H1 (cell line): ENCODE results near the gene ZNF593. TPM values are rescaled to one million over a fixed set of nuclear protein-coding genes. Genes with fewer than 3 reads are reported as not detected.

Source experiments
- CTCF ChIA-PET: fragments of 300-600 bp; sonication (Branson Sonifier 250); formaldehyde crosslinking; loops from one replicate; lab custom pipeline; 2021; ENCODE audit not compliant: partially characterized antibody; lab: Charles Lee
- POLR2A ChIA-PET: fragments of 300-600 bp; sonication (Branson Sonifier 250); formaldehyde crosslinking; loops from one replicate; lab custom pipeline; 2021; ENCODE audit warnings: inconsistent platforms; ENCODE audit not compliant: partially characterized antibody; lab: Charles Lee
- DNase-seq, 2 experiments: peaks; one replicate each; pipeline versions ENCODE4 v3.0.0 to v3.0.0-alpha.2; 2010 to 2022; ENCODE audit warnings: low spot score in 2 of 2, low read depth in 1 of 2, mixed read lengths in 1 of 2
- FAIRE-seq: peaks from 2 replicates; lab custom pipeline; 2011; peaks lifted over from hg19 to GRCh38; lab: Jason Lieb, UNC
- H2AFZ ChIP-seq: 2 replicates; pipeline ENCODE4 v1.8.1; 2012; ENCODE audit warnings: low read length, inconsistent platforms
- H2AK5ac ChIP-seq: 2 replicates; pipeline ENCODE4 v1.6.1; 2013; ENCODE audit warnings: low read depth, low read length
- H2BK120ac ChIP-seq: replicated peaks from 2 replicates; pipeline ENCODE3; 2013; ENCODE audit warnings: low read depth, low read length, inconsistent platforms
- H2BK12ac ChIP-seq: 2 replicates; pipeline ENCODE4 v1.6.1; 2013; ENCODE audit warnings: low read depth, low read length
- H2BK15ac ChIP-seq: 2 replicates; pipeline ENCODE4 v1.6.1; 2013; ENCODE audit warnings: low read length
- H2BK20ac ChIP-seq: 2 replicates; pipeline ENCODE4 v1.6.1; 2013; ENCODE audit warnings: low read length
- H2BK5ac ChIP-seq: 2 replicates; pipeline ENCODE4 v1.6.1; 2013; ENCODE audit warnings: low read depth, low read length
- H3K14ac ChIP-seq: 2 replicates; pipeline ENCODE4 v1.6.1; 2013; ENCODE audit warnings: inconsistent platforms; ENCODE audit not compliant: insufficient read length
- H3K18ac ChIP-seq: 2 replicates; pipeline ENCODE4 v1.6.1; 2013; ENCODE audit warnings: low read length; ENCODE audit errors: extremely low read depth
- H3K23ac ChIP-seq: 2 replicates; pipeline ENCODE4 v1.6.1; 2013; ENCODE audit warnings: inconsistent platforms; ENCODE audit not compliant: insufficient read length
- H3K23me2 ChIP-seq: 2 replicates; pipeline ENCODE4 v1.6.1; 2013; ENCODE audit warnings: low read depth, low read length
- H3K27ac ChIP-seq: 2 replicates; pipeline ENCODE4 v1.6.1; 2011; ENCODE audit warnings: low read depth, low read length, inconsistent platforms
- H3K27me3 ChIP-seq, 4 experiments: replicated peaks in 1 of 4; 1 replicate in 1 of 4; 2 replicates in 3 of 4; pipeline versions ENCODE4 v1.6.1 to v1.8.1; 2011 to 2013; ENCODE audit warnings: low read length in 3 of 4, mild to moderate bottlenecking in 3 of 4, inconsistent platforms in 2 of 4, mixed read lengths in 2 of 4, moderate library complexity in 1 of 4; ENCODE audit not compliant: control insufficient read depth in 3 of 4, insufficient read depth in 3 of 4; ENCODE audit errors: extremely low read depth in 1 of 4
- H3K36me3 ChIP-seq, 4 experiments: 2 replicates each; pipeline versions ENCODE4 v1.6.1 to v1.8.1; 2011 to 2013; ENCODE audit warnings: mild to moderate bottlenecking in 4 of 4, low read length in 3 of 4, moderate library complexity in 2 of 4, control low read depth in 1 of 4, inconsistent platforms in 1 of 4; ENCODE audit not compliant: insufficient read depth in 4 of 4, control insufficient read depth in 2 of 4
- H3K4ac ChIP-seq: replicated peaks from 2 replicates; pipeline ENCODE3; 2013; ENCODE audit warnings: low read length, low read depth, mixed read lengths, inconsistent platforms; ENCODE audit not compliant: insufficient read length
- H3K4me1 ChIP-seq, 4 experiments: replicated peaks in 1 of 4; 1 replicate in 1 of 4; 2 replicates in 3 of 4; pipeline versions ENCODE4 v1.6.1 to v1.8.1; 2011 to 2013; ENCODE audit warnings: low read length in 3 of 4, inconsistent platforms in 2 of 4, mixed read lengths in 1 of 4; ENCODE audit not compliant: insufficient read depth in 4 of 4, control insufficient read depth in 3 of 4
- H3K4me2 ChIP-seq, 2 experiments: 2 replicates each; pipeline versions ENCODE4 v1.6.1 to v1.8.1; 2011 to 2013; ENCODE audit warnings: low read depth in 2 of 2, low read length in 2 of 2, control low read depth in 1 of 2, inconsistent platforms in 1 of 2, mild to moderate bottlenecking in 1 of 2; ENCODE audit not compliant: insufficient read depth in 1 of 2
- H3K4me3 ChIP-seq, 4 experiments: fragments of 200-600, 300-600 bp in 1 of 4; sonication (generic), shearing (Covaris generic), sonication (Bioruptor Twin) in 1 of 4; 2 replicates each; pipeline versions ENCODE4 v1.5.1 to v1.8.1; 2011 to 2016; ENCODE audit warnings: low read length in 4 of 4, low read depth in 3 of 4, control low read depth in 2 of 4, inconsistent platforms in 2 of 4, mild to moderate bottlenecking in 2 of 4, mixed read lengths in 1 of 4, moderate library complexity in 1 of 4; ENCODE audit not compliant: insufficient read depth in 2 of 4; ENCODE audit errors: extremely low read depth in 1 of 4
- H3K56ac ChIP-seq: replicated peaks from 2 replicates; pipeline ENCODE3; 2013; ENCODE audit warnings: low read depth, mild to moderate bottlenecking, mixed read lengths, low read length, inconsistent platforms; ENCODE audit not compliant: insufficient read length
- H3K79me1 ChIP-seq: 2 replicates; pipeline ENCODE4 v1.6.1; 2013; ENCODE audit warnings: low read depth, low read length, control low read depth
- H3K79me2 ChIP-seq, 2 experiments: 2 replicates each; pipeline versions ENCODE4 v1.6.1 to v1.8.1; 2012 to 2013; ENCODE audit warnings: low read length in 2 of 2, mild to moderate bottlenecking in 2 of 2, inconsistent platforms in 1 of 2; ENCODE audit not compliant: insufficient read depth in 2 of 2, control insufficient read depth in 1 of 2
- H3K9ac ChIP-seq, 4 experiments: replicated peaks in 1 of 4; 1 replicate in 1 of 4; 2 replicates in 3 of 4; pipeline versions ENCODE4 v1.6.1 to v1.8.1; 2011 to 2013; ENCODE audit warnings: low read depth in 3 of 4, low read length in 3 of 4, control low read depth in 2 of 4, mild to moderate bottlenecking in 2 of 4, moderate library complexity in 2 of 4, inconsistent platforms in 1 of 4; ENCODE audit errors: extremely low read depth in 1 of 4
- H3K9me3 ChIP-seq, 2 experiments: 2 replicates each; pipeline versions ENCODE4 v1.6.1 to v1.8.1; 2012 to 2013; ENCODE audit warnings: mild to moderate bottlenecking in 2 of 2, moderate library complexity in 2 of 2, control low read depth in 1 of 2, inconsistent platforms in 1 of 2, low read depth in 1 of 2, low read length in 1 of 2, mixed read lengths in 1 of 2; ENCODE audit not compliant: insufficient read depth in 2 of 2
- H4K20me1 ChIP-seq, 2 experiments: replicated peaks in 1 of 2; 2 replicates each; pipeline versions ENCODE3 to v1.8.1; 2011 to 2013; ENCODE audit warnings: inconsistent platforms in 2 of 2, low read length in 2 of 2, mild to moderate bottlenecking in 1 of 2; ENCODE audit not compliant: insufficient read depth in 2 of 2, control insufficient read depth in 1 of 2
- H4K5ac ChIP-seq: 2 replicates; pipeline ENCODE4 v1.6.1; 2013; ENCODE audit warnings: low read length, low read depth, mixed read lengths, inconsistent platforms; ENCODE audit not compliant: insufficient read length
- H4K8ac ChIP-seq: 2 replicates; pipeline ENCODE4 v1.8.0; 2013; ENCODE audit warnings: mild to moderate bottlenecking, moderate library complexity, low read length, inconsistent platforms; ENCODE audit not compliant: insufficient read depth; ENCODE audit errors: extremely low read depth
- H4K91ac ChIP-seq: replicated peaks from 2 replicates; pipeline ENCODE3; 2013; ENCODE audit warnings: low read length, mixed read lengths, inconsistent platforms; ENCODE audit not compliant: insufficient read length
- CBX8 ChIP-seq: fragments of 300-800, 300-1000 bp; sonication (generic); IDR thresholded peaks from 2 replicates; pipeline ENCODE4 v1.7.1; 2016; ENCODE audit warnings: low read depth, low read length, borderline replicate concordance
- EZH2 ChIP-seq: fragments of 200-600 bp; sonication (generic); IDR thresholded peaks from 2 replicates; pipeline ENCODE4 v1.7.1; 2012; ENCODE audit warnings: low read depth, mild to moderate bottlenecking, moderate library complexity, low read length, inconsistent platforms; ENCODE audit not compliant: severe bottlenecking
- FOSL1 ChIP-seq: IDR thresholded peaks from 2 replicates; pipeline ENCODE4 v1.6.1; 2011; ENCODE audit warnings: mild to moderate bottlenecking, low read depth, low read length, moderate library complexity; ENCODE audit not compliant: insufficient read depth
- GTF2F1 ChIP-seq: IDR thresholded peaks from 2 replicates; pipeline ENCODE4 v1.6.1; 2012; ENCODE audit warnings: low read depth, low read length, improper control_type of control experiment, borderline replicate concordance
- KDM5A ChIP-seq: fragments of 200-600 bp; IDR thresholded peaks from 2 replicates; pipeline ENCODE4 v1.7.1; 2012; ENCODE audit warnings: mild to moderate bottlenecking, low read length, inconsistent platforms, mixed read lengths
- RFX5 ChIP-seq: IDR thresholded peaks from 2 replicates; pipeline ENCODE4 v1.6.1; 2011; ENCODE audit warnings: low read depth, low read length, improper control_type of control experiment, borderline replicate concordance
- RNF2 ChIP-seq: fragments of 200-900, 300-1000 bp; sonication (generic); IDR thresholded peaks from 2 replicates; pipeline ENCODE4 v1.7.1; 2016; ENCODE audit warnings: borderline replicate concordance, low read depth, mild to moderate bottlenecking, antibody characterized with exemption, low read length; ENCODE audit not compliant: poor library complexity, severe bottlenecking; ENCODE audit errors: missing control alignments
- RXRA ChIP-seq: IDR thresholded peaks from 2 replicates; pipeline ENCODE4 v1.6.1; 2011; ENCODE audit warnings: low read depth, mild to moderate bottlenecking, low read length, moderate library complexity; ENCODE audit not compliant: insufficient read depth
- SIN3A ChIP-seq, 2 experiments: IDR thresholded peaks in 1 of 2; conservative IDR thresholded peaks in 1 of 2; 2 replicates each; pipeline ENCODE4 v1.6.1; 2011 to 2012; ENCODE audit warnings: low read length in 2 of 2, improper control_type of control experiment in 1 of 2, low read depth in 1 of 2, mild to moderate bottlenecking in 1 of 2
- SUZ12 ChIP-seq: fragments of 200-600 bp; sonication (generic); IDR thresholded peaks from 2 replicates; pipeline ENCODE4 v1.6.1; 2012; ENCODE audit warnings: mild to moderate bottlenecking, inconsistent platforms, low read length, moderate library complexity, mixed read lengths
- TCF12 ChIP-seq: IDR thresholded peaks from 2 replicates; pipeline ENCODE4 v1.6.1; 2011; ENCODE audit warnings: low read depth, mild to moderate bottlenecking, low read length
- ZNF274 ChIP-seq: IDR thresholded peaks from 2 replicates; pipeline ENCODE4 v1.7.0; 2012; ENCODE audit warnings: low read length, borderline replicate concordance; ENCODE audit errors: extremely low read depth
- WGBS, 2 experiments: shearing (Covaris generic) in 1 of 2; methylation state at CpG; one replicate each; pipeline versions ENCODE4 v1.1.6 to v1.1.7; 2013 to 2015; ENCODE audit warnings: low lambda C conversion rate in 2 of 2, mixed read lengths in 2 of 2, inconsistent platforms in 1 of 2, low coverage in 1 of 2, missing lambda C conversion rate in 1 of 2; ENCODE audit not compliant: insufficient replicate concordance in 2 of 2, insufficient coverage in 1 of 2, insufficient read length in 1 of 2; ENCODE audit errors: extremely low coverage in 1 of 2, missing lambda C conversion rate in 1 of 2; 5-methylcytosine and 5-hydroxymethylcytosine counted together
- polyA plus RNA-seq, 7 experiments: library from polyadenylated mRNA; depleted of rRNA in 3 of 7; stranded (reverse) in 5 of 7; unstranded in 2 of 7; fragments of >200 nt in 5 of 7; fragments of 200-250 nt in 2 of 7; gene quantifications; 1 replicate in 5 of 7; 2 replicates in 1 of 7; 4 replicates in 1 of 7; pipeline versions ENCODE4 v1.2.1 to v1.2.3, GENCODE V29; 2011 to 2013; ENCODE audit warnings: missing spikeins in 2 of 7, mixed read lengths in 2 of 7
- total RNA-seq: library from RNA; stranded (reverse); fragmentation: NEBNext Ultra II Directional; extraction: Animal tissue kit (Norgen Biotek cat#: 25700); gene quantifications from 2 replicates; pipeline ENCODE4 v1.2.1, GENCODE V29; 2021

The ZNF593 gene
- total and polyA plus RNA-seq, 2 of the 8 experiments (the other 6 are each of a cell fraction or from before 2014, with no cell fraction given) = 38.2 to 68.0 TPM

- Histone ChIP-seq H3K9ac (no peak overlapping the region), H3K18ac (no peak overlapping the region), H3K36me3 (no peaks in the 10 kb centered on the region), H4K5ac (no peak overlapping the region), H2BK5ac (no peak overlapping the region), H3K56ac (no peak overlapping the region), H4K8ac (no peak overlapping the region), H3K23me2 (no peaks in the 10 kb centered on the region), H4K91ac (no peak overlapping the region), H4K20me1 (no peaks in the 10 kb centered on the region), H3K79me1 (no peaks in the 10 kb centered on the region), H3K4me1 (no peaks in the 10 kb centered on the region), H3K4me3 (no peak overlapping the region), H2BK12ac (no peak overlapping the region), H3K23ac (no peak overlapping the region), H2BK120ac (no peak overlapping the region), H3K14ac (no peak overlapping the region), H3K4me2 (no peak overlapping the region), H2BK20ac (no peak overlapping the region), H3K27ac (no peak overlapping the region), H2AK5ac (no peak overlapping the region), H3K27me3 (no peaks in the 10 kb centered on the region), H3K4ac (no peak overlapping the region), H3K9me3 (no peaks in the 10 kb centered on the region), H2BK15ac (no peak overlapping the region), H2AFZ (no peak overlapping the region), H3K79me2 (no peaks in the 10 kb centered on the region)
- FAIRE-seq = no peak
- no peak for DNase-seq
- CTCF ChIA-PET = interaction anchor here (0.6 to 1.7 kb wide), 8 partner anchors 9 to 193 kb away, joined by 3 to 5 read pairs (median 3); partner anchors contain the start of genes CATSPER4 and SH3BGRL3
- POLR2A ChIA-PET = interaction anchor here (1.2 kb wide), 1 partner anchor 10 kb away, joined by 6 read pairs; no protein-coding TSS in a partner anchor
- WGBS, 2 experiments = 81% methylated on average over 5 of the region's 5 CpGs; no CpG with 5 or more reads in 1 of the 2 experiments
- TF ChIP-seq SUZ12 (no peak), ZNF274 (no peak), TCF12 (no peak), RNF2 (no peak), RXRA (no peak), EZH2 (no peak), GTF2F1 (no peak), KDM5A (no peak), CBX8 (no peak), FOSL1 (no peak), SIN3A (conservative IDR thresholded peaks at IDR 0.05 in 1 of 2, IDR thresholded peaks at IDR 0.05 in 1 of 2; ENCODE audit: low read depth in 1 of 2, low read length in 2 of 2) (no peak), RFX5 (no peak)
Observed at GRCh38 chr1:26210147-26210870, 40.6 kb downstream of the ZNF593 start.
